ENCODE data around the gene APOA5. TPM values are rescaled to one million over a fixed set of nuclear protein-coding genes. Genes with fewer than 3 reads are reported as not detected.
"Not testable (repeated sequence)": the region's sequence is repeated elsewhere in the genome, so short reads cannot be mapped to it uniquely, and the experiment has no call there.

Gene APOA5
- total and polyA plus RNA-seq, 2 of the 4 experiments (the other 2 are of a cell fraction): not detected

DNA sequence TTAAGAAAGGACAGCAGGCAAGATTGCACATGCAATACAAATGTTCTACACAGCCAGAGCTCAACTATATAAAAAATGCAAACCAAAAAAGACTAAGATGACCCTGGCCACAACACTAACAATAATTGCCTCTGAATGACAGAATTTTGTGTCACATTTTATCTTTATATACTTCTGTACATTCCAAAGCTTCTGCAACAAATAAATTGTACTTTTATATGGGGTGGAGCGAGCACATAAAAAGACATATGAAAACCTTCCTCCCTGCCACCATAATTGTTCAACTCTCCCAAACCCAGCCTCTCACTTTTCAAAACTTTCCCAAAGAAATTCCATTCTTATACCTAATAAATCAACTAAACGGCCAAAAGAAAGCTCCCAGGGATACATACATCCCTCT, 29.5 kb downstream of the APOA5 start:
- no CpG with 5 or more reads among the region's 2 CpGs for WGBS, 2 experiments (ENCODE audit: extremely low coverage in 2 of 2, insufficient read length in 1 of 2)
- H2BK120ac ChIP-seq (ENCODE audit: low read depth, low read length): no peak overlapping the region
- H2AK5ac ChIP-seq (ENCODE audit: low read depth, low read length): no peak overlapping the region

DNA sequence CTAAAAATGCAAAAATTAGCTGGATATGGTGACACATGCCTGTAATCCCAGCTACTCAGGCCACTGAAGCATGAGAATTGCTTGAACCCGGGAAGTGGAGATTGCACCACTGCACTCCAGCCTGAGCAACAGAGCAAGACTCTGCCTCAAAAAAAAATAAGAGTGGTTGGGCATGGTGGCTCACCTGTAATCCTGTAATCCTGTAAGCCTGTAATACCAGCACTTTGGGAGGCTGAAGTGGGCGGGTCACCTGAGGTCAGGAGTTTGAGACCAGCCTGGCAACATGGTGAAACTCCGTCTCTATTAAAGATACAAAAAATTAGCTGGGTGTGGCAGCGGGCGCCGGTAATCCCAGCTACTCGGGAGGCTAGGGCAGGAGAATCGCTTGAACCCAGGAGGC, 35.6 kb downstream of the APOA5 start:
- H2AFZ ChIP-seq (replicated peaks; ENCODE audit: low read length, poor library complexity); H3K27me3 ChIP-seq (ENCODE audit: control insufficient read depth, insufficient read depth, low read length); DNase-seq; POLR2A ChIA-PET (ENCODE audit: unreplicated experiment); H3K4ac ChIP-seq (ENCODE audit: low read depth, low read length); H3K27ac ChIP-seq (ENCODE audit: insufficient read depth, low read length); H3K79me1 ChIP-seq (ENCODE audit: low read depth in 1 of 2, low read length in 2 of 2); H2BK15ac ChIP-seq (ENCODE audit: low read depth, low read length); H3K4me2 ChIP-seq (ENCODE audit: low read depth, low read length); H4K91ac ChIP-seq (ENCODE audit: insufficient read depth, low read depth, low read length); H2BK5ac ChIP-seq (ENCODE audit: low read depth, low read length, poor library complexity, severe bottlenecking); H3K56ac ChIP-seq (ENCODE audit: extremely low read depth, insufficient read depth, low read length); H3K9me1 ChIP-seq (ENCODE audit: insufficient read depth, low read length); dilution Hi-C loops (cut with HindIII; ENCODE audit: low sequenced_read_pairs, unreplicated experiment); ATAC-seq (ENCODE audit: low read depth); H3K14ac ChIP-seq (replicated peaks; ENCODE audit: low read depth, low read length); H2BK20ac ChIP-seq (ENCODE audit: low read depth, low read length); H3K18ac ChIP-seq (ENCODE audit: low read depth, low read length); H3K9ac ChIP-seq (ENCODE audit: low read depth, low read length); intact Hi-C loops (cut with micrococcal nuclease); H3K9me3 ChIP-seq (ENCODE audit: control insufficient read depth, insufficient read depth, low read length); H2AK9ac ChIP-seq (replicated peaks; ENCODE audit: low read depth, low read length, poor library complexity); H4K20me1 ChIP-seq (ENCODE audit: insufficient read depth, low read length); H2BK120ac ChIP-seq (ENCODE audit: low read depth, low read length); H2AK5ac ChIP-seq (ENCODE audit: low read depth, low read length); BruUV-seq (replicated peaks); in situ Hi-C loops (cut with MboI; ENCODE audit: low sequenced_read_pairs); H4K5ac ChIP-seq (ENCODE audit: low read depth, low read length); H3K23ac ChIP-seq (ENCODE audit: low read depth, low read length); H4K8ac ChIP-seq (ENCODE audit: low read depth in 2 of 2, low read length in 2 of 2); H3K4me1 ChIP-seq (ENCODE audit: control insufficient read depth, insufficient read depth, low read length); H3K4me3 ChIP-seq (ENCODE audit: insufficient read depth, low read depth, low read length): not testable (repeated sequence)
- peaks cover 25% of the 10 kb centered on the region for H3K36me3 ChIP-seq (ENCODE audit: control insufficient read depth, insufficient read depth, low read length)
- CTCF ChIA-PET: interaction anchor here (3.8 kb wide), 1 partner anchor 13 kb away, joined by 16 read pairs; no protein-coding TSS in a partner anchor
- 94% methylated on average over 3 of the region's 8 CpGs; no CpG with 5 or more reads in 1 of the 2 experiments for WGBS, 2 experiments (ENCODE audit: extremely low coverage in 2 of 2, insufficient read length in 1 of 2)

More for the DNA sequence above, 29.5 kb downstream of the APOA5 start:
- no peak overlapping the region for H2AFZ ChIP-seq (replicated peaks; ENCODE audit: low read length, poor library complexity)
- H3K23ac ChIP-seq (ENCODE audit: low read depth, low read length): no peak overlapping the region
- H3K79me1 ChIP-seq (ENCODE audit: low read depth in 1 of 2, low read length in 2 of 2): peaks cover 3 to 5% of the 10 kb centered on the region in 2 experiments
- H3K4me3 ChIP-seq (ENCODE audit: insufficient read depth, low read depth, low read length): no peak overlapping the region
- intact Hi-C loops (cut with micrococcal nuclease): no loop called here
- no TSS peak for BruUV-seq (replicated peaks)
- no peak overlapping the region for H3K56ac ChIP-seq (ENCODE audit: extremely low read depth, insufficient read depth, low read length)
- no peak overlapping the region for H2BK5ac ChIP-seq (ENCODE audit: low read depth, low read length, poor library complexity, severe bottlenecking)
- H3K9me1 ChIP-seq (ENCODE audit: insufficient read depth, low read length): no peaks in the 10 kb centered on the region; the same call in 1 of the 2 replicates
- no peak overlapping the region for H3K14ac ChIP-seq (replicated peaks; ENCODE audit: low read depth, low read length)
- no peak overlapping the region for H4K91ac ChIP-seq (ENCODE audit: insufficient read depth, low read depth, low read length)
- H3K18ac ChIP-seq (ENCODE audit: low read depth, low read length): no peak overlapping the region
- TF ChIP-seq USF2 (IDR thresholded peaks at IDR 0.05; ENCODE audit: low read depth, low read length): no peak
- TF ChIP-seq POLR2A (IDR thresholded peaks at IDR 0.05; ENCODE audit: low read depth, low read length): no peak
- no peak overlapping the region for H4K5ac ChIP-seq (ENCODE audit: low read depth, low read length)
- H3K9me3 ChIP-seq (ENCODE audit: control insufficient read depth, insufficient read depth, low read length): no peaks in the 10 kb centered on the region
- in situ Hi-C loops (cut with MboI; ENCODE audit: low sequenced_read_pairs): no loop called here
- ChIA-PET POLR2A (ENCODE audit: unreplicated experiment) (no interaction called here), CTCF (interaction anchor here (2.9 kb wide), 1 partner anchor 19 kb away, joined by 10 read pairs; no protein-coding TSS in a partner anchor)
- H3K9ac ChIP-seq (ENCODE audit: low read depth, low read length): no peak overlapping the region
- DNase-seq: no peak
- H3K36me3 ChIP-seq (ENCODE audit: control insufficient read depth, insufficient read depth, low read length): peaks cover 28% of the 10 kb centered on the region
- H2BK20ac ChIP-seq (ENCODE audit: low read depth, low read length): no peak overlapping the region
- no peak overlapping the region for H3K27ac ChIP-seq (ENCODE audit: insufficient read depth, low read length)
- no peak overlapping the region for H3K4ac ChIP-seq (ENCODE audit: low read depth, low read length)
- no peaks in the 10 kb centered on the region for H3K4me1 ChIP-seq (ENCODE audit: control insufficient read depth, insufficient read depth, low read length)
- no peak overlapping the region for H2BK15ac ChIP-seq (ENCODE audit: low read depth, low read length)
- ATAC-seq (ENCODE audit: low read depth): no peak
- H3K27me3 ChIP-seq (ENCODE audit: control insufficient read depth, insufficient read depth, low read length): no peaks in the 10 kb centered on the region
- H3K4me2 ChIP-seq (ENCODE audit: low read depth, low read length): no peak overlapping the region
- no peaks in the 10 kb centered on the region; the same call in 1 of the 2 replicates for H4K20me1 ChIP-seq (ENCODE audit: insufficient read depth, low read length)
- dilution Hi-C loops (cut with HindIII; ENCODE audit: low sequenced_read_pairs, unreplicated experiment): no loop called here
- H2AK9ac ChIP-seq (replicated peaks; ENCODE audit: low read depth, low read length, poor library complexity): no peak overlapping the region
- H4K8ac ChIP-seq (ENCODE audit: low read depth in 2 of 2, low read length in 2 of 2): no peak overlapping the region

Data from IMR-90 (cell line).